ENCODE data around the gene IQCB1. TPM values are rescaled to one million over a fixed set of nuclear protein-coding genes. Genes with fewer than 3 reads are reported as not detected.

Gene IQCB1
- total and polyA plus RNA-seq, 7 donors: 6.2 to 21.6 (median 18.9) TPM

- TF ChIP-seq POLR2AphosphoS5 (IDR thresholded peaks at IDR 0.05) (no peak), EP300 (IDR thresholded peaks at IDR 0.05) (no peak), POLR2A (IDR thresholded peaks at IDR 0.05) (no peak)
- TF ChIP-seq, protein P1, sequence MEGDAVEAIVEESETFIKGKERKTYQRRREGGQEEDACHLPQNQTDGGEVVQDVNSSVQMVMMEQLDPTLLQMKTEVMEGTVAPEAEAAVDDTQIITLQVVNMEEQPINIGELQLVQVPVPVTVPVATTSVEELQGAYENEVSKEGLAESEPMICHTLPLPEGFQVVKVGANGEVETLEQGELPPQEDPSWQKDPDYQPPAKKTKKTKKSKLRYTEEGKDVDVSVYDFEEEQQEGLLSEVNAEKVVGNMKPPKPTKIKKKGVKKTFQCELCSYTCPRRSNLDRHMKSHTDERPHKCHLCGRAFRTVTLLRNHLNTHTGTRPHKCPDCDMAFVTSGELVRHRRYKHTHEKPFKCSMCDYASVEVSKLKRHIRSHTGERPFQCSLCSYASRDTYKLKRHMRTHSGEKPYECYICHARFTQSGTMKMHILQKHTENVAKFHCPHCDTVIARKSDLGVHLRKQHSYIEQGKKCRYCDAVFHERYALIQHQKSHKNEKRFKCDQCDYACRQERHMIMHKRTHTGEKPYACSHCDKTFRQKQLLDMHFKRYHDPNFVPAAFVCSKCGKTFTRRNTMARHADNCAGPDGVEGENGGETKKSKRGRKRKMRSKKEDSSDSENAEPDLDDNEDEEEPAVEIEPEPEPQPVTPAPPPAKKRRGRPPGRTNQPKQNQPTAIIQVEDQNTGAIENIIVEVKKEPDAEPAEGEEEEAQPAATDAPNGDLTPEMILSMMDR (IDR thresholded peaks at IDR 0.05): no peak
- 94 to 95% methylated on average over 8 of the region's 8 CpGs for WGBS, 2 donors
- intact Hi-C loops (cut with DNase I): no loop called here
Observed at GRCh38 chr3:121730940-121731687, 103.7 kb downstream of the IQCB1 start.

DNA sequence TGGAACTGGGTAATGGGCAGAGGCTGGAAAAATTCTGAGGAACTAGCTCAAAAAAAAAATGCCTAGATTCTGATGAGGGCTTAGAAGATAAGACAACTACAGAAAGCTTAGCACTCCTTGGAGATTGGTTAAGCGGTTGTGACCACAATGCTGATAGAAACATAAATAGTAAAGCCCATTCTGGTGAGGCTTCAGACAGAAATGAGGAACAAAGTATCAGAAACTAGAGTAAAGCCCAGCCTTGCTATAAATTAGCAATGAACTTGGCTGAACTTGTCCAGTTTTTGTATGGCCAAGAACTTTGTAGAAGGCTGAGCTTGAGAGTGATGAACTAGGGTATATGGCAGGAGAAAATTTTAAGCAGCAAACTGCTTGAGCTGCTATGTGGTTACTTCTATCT, 110.7 kb downstream of the IQCB1 start:
- DNase-seq: no peak
- Histone ChIP-seq H3K9me3 (no peaks in the 10 kb centered on the region), H3K27ac (no peak overlapping the region), H3K36me3 (peaks cover 15 to 97% (median 34%) of the 10 kb centered on the region in 4 donors), H3K4me1 (no peaks in the 10 kb centered on the region), H3K4me3 (no peak overlapping the region), H3K27me3 (no peaks in the 10 kb centered on the region)
- no peak for TF ChIP-seq EP300 (IDR thresholded peaks at IDR 0.05)
- TF ChIP-seq, protein P1 (IDR thresholded peaks at IDR 0.05): no peak
- TF ChIP-seq POLR2AphosphoS5 (IDR thresholded peaks at IDR 0.05): no peak
- TF ChIP-seq POLR2A (IDR thresholded peaks at IDR 0.05): no peak
- intact Hi-C loops (cut with DNase I): no loop called here
- WGBS, 2 donors: 84 to 96% methylated on average over 1 of the region's 1 CpG

More at GRCh38 chr3:121730940-121731687, 103.7 kb downstream of the IQCB1 start:
- Histone ChIP-seq H3K27ac (no peak overlapping the region), H3K9me3 (no peaks in the 10 kb centered on the region), H3K4me3 (no peak overlapping the region), H3K27me3 (no peaks in the 10 kb centered on the region), H3K36me3 (peaks cover 4 to 36% (median 13%) of the 10 kb centered on the region in 4 donors), H3K4me1 (peaks cover 0 to 26% (median 12%) of the 10 kb centered on the region in 4 donors)
- no peak for DNase-seq

DNA sequence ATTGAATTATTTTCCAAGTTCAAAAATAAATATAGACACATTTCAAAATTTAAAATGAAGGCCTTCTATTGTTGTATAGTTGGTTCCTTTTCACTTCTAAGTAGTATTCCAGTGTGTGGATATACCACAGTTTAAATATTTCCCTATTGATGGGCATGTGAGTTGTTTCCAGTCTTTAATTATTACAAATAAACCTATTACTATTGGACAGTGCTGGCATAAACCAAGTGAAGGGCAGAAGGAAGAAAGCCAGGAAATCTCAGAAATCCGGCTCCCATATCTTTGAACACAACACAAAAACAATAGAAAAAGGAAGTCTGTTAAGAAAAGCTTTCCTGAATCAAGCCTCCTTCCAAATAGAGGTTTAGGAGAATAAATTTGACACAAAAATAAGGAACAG, 111.4 kb downstream of the IQCB1 start:
- WGBS, 2 donors: 88 to 94% methylated on average over 1 of the region's 1 CpG
- Histone ChIP-seq H3K36me3 (peaks cover 8 to 97% (median 32%) of the 10 kb centered on the region in 4 donors), H3K4me1 (no peaks in the 10 kb centered on the region), H3K9me3 (no peaks in the 10 kb centered on the region), H3K27me3 (no peaks in the 10 kb centered on the region), H3K4me3 (no peak overlapping the region), H3K27ac (no peak overlapping the region)
- TF ChIP-seq, protein P1 (IDR thresholded peaks at IDR 0.05): no peak
- TF ChIP-seq POLR2AphosphoS5 (IDR thresholded peaks at IDR 0.05): no peak
- no peak for TF ChIP-seq EP300 (IDR thresholded peaks at IDR 0.05)
- TF ChIP-seq POLR2A (IDR thresholded peaks at IDR 0.05): no peak
- no peak for DNase-seq
- intact Hi-C loops (cut with DNase I): no loop called here

DNA sequence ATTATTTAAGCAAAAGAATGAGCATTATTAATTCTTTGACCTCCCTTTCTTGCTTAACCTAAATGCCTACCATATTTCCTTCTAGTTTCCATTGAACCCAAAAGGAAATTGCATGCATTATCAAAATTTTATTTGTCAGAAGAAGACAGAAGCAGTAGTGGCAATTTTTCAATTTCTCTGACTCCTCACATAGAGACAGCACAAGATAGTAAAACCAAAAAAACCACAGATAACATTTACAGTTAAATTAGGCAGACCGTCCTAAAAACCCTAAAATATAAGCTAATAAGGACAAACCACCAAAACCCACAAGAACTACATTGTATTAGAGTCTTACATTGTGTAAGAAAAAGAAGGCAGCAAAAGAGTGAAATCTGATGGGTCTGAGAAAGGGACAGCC, 112.4 kb downstream of the IQCB1 start:
- Histone ChIP-seq H3K4me1 (no peaks in the 10 kb centered on the region), H3K9me3 (no peaks in the 10 kb centered on the region), H3K36me3 (peaks cover 7 to 97% (median 37%) of the 10 kb centered on the region in 4 donors), H3K27ac (no peak overlapping the region), H3K27me3 (no peaks in the 10 kb centered on the region), H3K4me3 (no peak overlapping the region)
- TF ChIP-seq POLR2AphosphoS5 (IDR thresholded peaks at IDR 0.05) (no peak), EP300 (IDR thresholded peaks at IDR 0.05) (no peak), POLR2A (IDR thresholded peaks at IDR 0.05) (no peak)
- TF ChIP-seq, protein P1 (IDR thresholded peaks at IDR 0.05): no peak
- no peak for DNase-seq
- 89 to 94% methylated on average over 1 of the region's 1 CpG for WGBS, 2 donors
- intact Hi-C loops (cut with DNase I): no loop called here

Data from sigmoid colon (tissue), 7 donors.